ENCODE results near the gene EHD4.

The EHD4 gene

GRCh38 chr15:41894251-41894790 lies 78.0 kb downstream of the EHD4 start:
- H3K4me3 ChIP-seq (ENCODE audit: low read length), result no peak overlapping the region
- TF ChIP-seq, protein P1, sequence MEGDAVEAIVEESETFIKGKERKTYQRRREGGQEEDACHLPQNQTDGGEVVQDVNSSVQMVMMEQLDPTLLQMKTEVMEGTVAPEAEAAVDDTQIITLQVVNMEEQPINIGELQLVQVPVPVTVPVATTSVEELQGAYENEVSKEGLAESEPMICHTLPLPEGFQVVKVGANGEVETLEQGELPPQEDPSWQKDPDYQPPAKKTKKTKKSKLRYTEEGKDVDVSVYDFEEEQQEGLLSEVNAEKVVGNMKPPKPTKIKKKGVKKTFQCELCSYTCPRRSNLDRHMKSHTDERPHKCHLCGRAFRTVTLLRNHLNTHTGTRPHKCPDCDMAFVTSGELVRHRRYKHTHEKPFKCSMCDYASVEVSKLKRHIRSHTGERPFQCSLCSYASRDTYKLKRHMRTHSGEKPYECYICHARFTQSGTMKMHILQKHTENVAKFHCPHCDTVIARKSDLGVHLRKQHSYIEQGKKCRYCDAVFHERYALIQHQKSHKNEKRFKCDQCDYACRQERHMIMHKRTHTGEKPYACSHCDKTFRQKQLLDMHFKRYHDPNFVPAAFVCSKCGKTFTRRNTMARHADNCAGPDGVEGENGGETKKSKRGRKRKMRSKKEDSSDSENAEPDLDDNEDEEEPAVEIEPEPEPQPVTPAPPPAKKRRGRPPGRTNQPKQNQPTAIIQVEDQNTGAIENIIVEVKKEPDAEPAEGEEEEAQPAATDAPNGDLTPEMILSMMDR (IDR thresholded peaks at IDR 0.05; ENCODE audit: insufficient read depth, low read depth, low read length, missing control alignments), result no peak

GRCh38 chr15:41893422-41894250 lies 78.7 kb downstream of the EHD4 start, which contains the start of gene SPTBN5:
SPTBN5 (minus strand) TSS chr15:41894053; CDS start chr15:41893497, 556 bp downstream.
- DNase-seq (ENCODE audit: low read depth), result no peak
- TF ChIP-seq, protein P1 (IDR thresholded peaks at IDR 0.05; ENCODE audit: insufficient read depth, low read depth, low read length, missing control alignments), result no peak
- no peak within 1 kb of the TSS for H3K4me3 ChIP-seq (ENCODE audit: low read length)

More at GRCh38 chr15:41894251-41894790, 78.0 kb downstream of the EHD4 start:
- DNase-seq (ENCODE audit: low read depth), result no peak

GRCh38 chr15:41892621-41893421 lies 79.5 kb downstream of the EHD4 start:
- DNase-seq (ENCODE audit: low read depth), result no peak
- H3K4me3 ChIP-seq (ENCODE audit: low read length), result no peak overlapping the region
- TF ChIP-seq, protein P1 (IDR thresholded peaks at IDR 0.05; ENCODE audit: insufficient read depth, low read depth, low read length, missing control alignments), result no peak

DNA sequence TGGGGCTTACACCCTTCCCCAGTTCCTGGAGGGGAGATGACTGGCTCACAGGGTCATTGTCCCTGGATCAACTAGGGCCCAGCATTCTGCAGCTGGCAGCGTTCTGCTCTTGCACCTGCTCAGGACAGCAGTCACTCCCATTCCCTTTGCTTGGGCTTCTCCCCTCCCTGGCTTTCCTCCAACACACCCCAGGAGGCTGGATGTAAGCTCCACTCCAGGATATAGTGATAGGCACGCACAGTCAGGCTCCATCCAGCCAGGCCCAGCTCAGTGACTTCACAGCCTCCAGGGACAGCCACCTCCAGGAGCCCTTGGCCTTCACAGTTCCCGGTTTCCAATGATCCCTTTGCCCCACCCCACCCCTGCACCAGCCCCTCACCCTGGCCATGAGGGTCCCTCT lies 80.4 kb downstream of the EHD4 start:
- H3K4me3 ChIP-seq (ENCODE audit: low read length), result no peak overlapping the region
- TF ChIP-seq, protein P1 (IDR thresholded peaks at IDR 0.05; ENCODE audit: insufficient read depth, low read depth, low read length, missing control alignments), result no peak
- no peak for DNase-seq (ENCODE audit: low read depth)

DNA sequence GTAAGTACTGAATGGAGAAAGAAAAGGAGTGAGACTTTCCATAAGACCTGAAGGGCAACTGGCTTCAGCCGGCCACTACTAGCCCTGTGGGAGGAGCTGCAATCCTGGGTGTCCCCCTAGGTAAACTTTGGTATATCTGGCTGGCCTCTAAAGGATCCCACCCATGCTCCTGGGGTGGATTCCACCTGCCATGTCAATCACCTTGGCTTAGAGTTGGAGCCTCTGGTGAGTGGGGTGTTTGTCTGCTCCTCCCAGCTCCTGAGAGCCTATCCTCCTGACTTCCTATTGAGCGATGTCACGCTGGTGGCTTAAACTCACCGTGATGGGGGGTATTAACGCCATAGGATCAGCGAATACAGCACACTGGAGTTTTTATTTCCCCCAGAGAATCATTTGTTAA lies 81.1 kb downstream of the EHD4 start:
- TF ChIP-seq, protein P1 (IDR thresholded peaks at IDR 0.05; ENCODE audit: insufficient read depth, low read depth, low read length, missing control alignments), result no peak
- H3K4me3 ChIP-seq (ENCODE audit: low read length), result no peak overlapping the region

DNA sequence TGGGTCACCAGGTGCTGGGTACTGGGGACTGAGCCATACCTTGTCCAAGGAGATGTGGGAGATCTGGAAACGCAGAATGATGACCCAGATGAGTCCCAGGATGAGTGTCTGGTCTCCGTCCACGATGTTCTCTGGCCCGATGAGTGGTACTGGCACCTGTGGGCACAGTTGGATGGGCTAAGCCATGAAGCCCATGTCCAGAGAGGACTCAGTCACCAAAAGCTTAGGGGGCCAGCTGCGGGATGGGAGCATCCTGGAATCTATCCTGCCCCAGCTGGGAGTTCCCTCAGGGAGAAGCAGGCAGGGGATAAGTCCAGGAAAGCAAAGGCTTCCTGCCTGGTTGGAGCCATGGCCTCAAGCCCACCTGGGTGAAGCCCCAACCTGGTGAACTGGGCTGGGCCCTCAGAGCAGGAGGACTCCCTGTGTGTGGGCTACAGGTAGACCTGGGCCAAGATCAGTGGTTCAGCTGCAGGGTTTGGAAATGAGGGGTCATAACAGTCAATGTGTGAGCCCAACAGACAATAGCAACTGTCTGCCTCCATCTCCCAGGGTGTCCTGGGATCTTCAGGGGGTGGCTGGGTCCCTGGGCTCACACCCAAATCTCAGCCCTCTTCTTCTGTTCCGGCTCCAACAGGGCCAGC lies 82.2 kb downstream of the EHD4 start:
- H3K4me3 ChIP-seq (ENCODE audit: low read length), result no peak overlapping the region
- no peak for DNase-seq (ENCODE audit: low read depth)
- TF ChIP-seq, protein P1 (IDR thresholded peaks at IDR 0.05; ENCODE audit: insufficient read depth, low read depth, low read length, missing control alignments), result no peak

More for the DNA sequence above, 81.1 kb downstream of the EHD4 start:
- DNase-seq (ENCODE audit: low read depth), result no peak
